Measurements from ENCODE around the gene RTN4RL1. TPM values are rescaled to one million over a fixed set of nuclear protein-coding genes. Genes with fewer than 3 reads are reported as not detected.

Gene RTN4RL1
- total and polyA plus RNA-seq, 4 donors = 0.65 to 7.3 (median 2.4) TPM

- WGBS, 2 donors = 84 to 97% methylated on average over 14 of the region's 14 CpGs
- H3K27me3 ChIP-seq (ENCODE audit: control insufficient read depth in 3 of 3, insufficient read depth in 3 of 3, low read length in 2 of 3) = peaks cover 0 to 46% (median 22%) of the 10 kb centered on the region in 3 donors
Observed at GRCh38 chr17:1913702-1914101, 111.4 kb downstream of the RTN4RL1 start.

DNA sequence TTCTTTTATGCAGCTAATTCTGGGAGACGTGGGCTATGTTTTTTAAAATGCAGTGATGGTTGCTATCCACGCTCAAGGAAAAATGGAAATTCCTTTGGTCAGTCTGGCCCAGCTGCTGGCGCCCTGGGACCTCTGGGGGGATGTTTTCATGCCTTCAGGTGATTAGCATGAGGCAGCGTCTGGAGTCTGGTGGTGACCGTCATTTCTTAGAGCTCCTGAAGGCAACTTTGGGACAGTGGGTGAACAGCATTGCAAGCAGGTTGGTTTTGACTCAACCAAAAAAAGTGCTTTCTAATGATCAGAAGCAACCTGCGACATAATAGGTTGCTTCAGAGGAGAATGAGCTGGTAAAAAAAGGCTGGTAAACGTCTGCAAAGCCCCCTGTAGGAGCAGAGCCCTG is 113.0 kb downstream of the RTN4RL1 start:
- Histone ChIP-seq H3K27ac (ENCODE audit: low read depth in 1 of 2, low read length in 1 of 2) (no peak overlapping the region), H3K4me3 (no peak overlapping the region), H3K27me3 (ENCODE audit: control insufficient read depth in 3 of 3, insufficient read depth in 3 of 3, low read length in 2 of 3) (peaks cover 0 to 53% (median 24%) of the 10 kb centered on the region in 3 donors), H3K9me3 (ENCODE audit: control insufficient read depth in 4 of 4, insufficient read depth in 3 of 4, low read length in 3 of 4) (no peaks in the 10 kb centered on the region), H3K9ac (ENCODE audit: insufficient read depth in 1 of 2, low read length in 2 of 2) (no peak overlapping the region), H3K4me1 (ENCODE audit: control insufficient read depth in 5 of 5, insufficient read depth in 5 of 5, low read length in 5 of 5) (peaks cover 0 to 12% (median 0%) of the 10 kb centered on the region in 5 donors), H3K36me3 (ENCODE audit: control insufficient read depth in 4 of 4, insufficient read depth in 4 of 4, low read length in 4 of 4) (no peaks in the 10 kb centered on the region)
- TF ChIP-seq, protein P1, sequence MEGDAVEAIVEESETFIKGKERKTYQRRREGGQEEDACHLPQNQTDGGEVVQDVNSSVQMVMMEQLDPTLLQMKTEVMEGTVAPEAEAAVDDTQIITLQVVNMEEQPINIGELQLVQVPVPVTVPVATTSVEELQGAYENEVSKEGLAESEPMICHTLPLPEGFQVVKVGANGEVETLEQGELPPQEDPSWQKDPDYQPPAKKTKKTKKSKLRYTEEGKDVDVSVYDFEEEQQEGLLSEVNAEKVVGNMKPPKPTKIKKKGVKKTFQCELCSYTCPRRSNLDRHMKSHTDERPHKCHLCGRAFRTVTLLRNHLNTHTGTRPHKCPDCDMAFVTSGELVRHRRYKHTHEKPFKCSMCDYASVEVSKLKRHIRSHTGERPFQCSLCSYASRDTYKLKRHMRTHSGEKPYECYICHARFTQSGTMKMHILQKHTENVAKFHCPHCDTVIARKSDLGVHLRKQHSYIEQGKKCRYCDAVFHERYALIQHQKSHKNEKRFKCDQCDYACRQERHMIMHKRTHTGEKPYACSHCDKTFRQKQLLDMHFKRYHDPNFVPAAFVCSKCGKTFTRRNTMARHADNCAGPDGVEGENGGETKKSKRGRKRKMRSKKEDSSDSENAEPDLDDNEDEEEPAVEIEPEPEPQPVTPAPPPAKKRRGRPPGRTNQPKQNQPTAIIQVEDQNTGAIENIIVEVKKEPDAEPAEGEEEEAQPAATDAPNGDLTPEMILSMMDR (IDR thresholded peaks at IDR 0.05; ENCODE audit: control extremely low read depth, extremely low read depth) = no peak
- WGBS, 2 donors = 59 to 78% methylated on average over 7 of the region's 7 CpGs
- ATAC-seq (ENCODE audit: insufficient read depth, low FRiP score) (no peak), DNase-seq (no peak)

More at GRCh38 chr17:1913702-1914101, 111.4 kb downstream of the RTN4RL1 start:
- ATAC-seq (ENCODE audit: insufficient read depth, low FRiP score) = no peak
- Histone ChIP-seq H3K4me1 (ENCODE audit: control insufficient read depth in 5 of 5, insufficient read depth in 5 of 5, low read length in 5 of 5) (no peaks in the 10 kb centered on the region), H3K27ac (ENCODE audit: low read depth in 1 of 2, low read length in 1 of 2) (no peak overlapping the region), H3K4me3 (no peak overlapping the region), H3K9ac (ENCODE audit: insufficient read depth in 1 of 2, low read length in 2 of 2) (no peak overlapping the region), H3K36me3 (ENCODE audit: control insufficient read depth in 4 of 4, insufficient read depth in 4 of 4, low read length in 4 of 4) (no peaks in the 10 kb centered on the region), H3K9me3 (ENCODE audit: control insufficient read depth in 4 of 4, insufficient read depth in 3 of 4, low read length in 3 of 4) (no peaks in the 10 kb centered on the region)
- DNase-seq = no peak
- TF ChIP-seq, protein P1 (IDR thresholded peaks at IDR 0.05; ENCODE audit: control extremely low read depth, extremely low read depth) = no peak

- DNase-seq (no peak), ATAC-seq (ENCODE audit: insufficient read depth, low FRiP score) (no peak)
- peaks cover 0 to 13% (median 0%) of the 10 kb centered on the region in 5 donors for H3K4me1 ChIP-seq (ENCODE audit: control insufficient read depth in 5 of 5, insufficient read depth in 5 of 5, low read length in 5 of 5)
- H3K9ac ChIP-seq (ENCODE audit: insufficient read depth in 1 of 2, low read length in 2 of 2) = no peak overlapping the region
- WGBS, 2 donors = 75 to 85% methylated on average over 3 of the region's 3 CpGs
- no peaks in the 10 kb centered on the region for H3K9me3 ChIP-seq (ENCODE audit: control insufficient read depth in 4 of 4, insufficient read depth in 3 of 4, low read length in 3 of 4)
- H3K27me3 ChIP-seq (ENCODE audit: control insufficient read depth in 3 of 3, insufficient read depth in 3 of 3, low read length in 2 of 3) = peaks cover 0 to 63% (median 43%) of the 10 kb centered on the region in 3 donors
- TF ChIP-seq, protein P1 (IDR thresholded peaks at IDR 0.05; ENCODE audit: control extremely low read depth, extremely low read depth) = no peak
- no peak overlapping the region for H3K27ac ChIP-seq (ENCODE audit: low read depth in 1 of 2, low read length in 1 of 2)
- no peak overlapping the region for H3K4me3 ChIP-seq
- no peaks in the 10 kb centered on the region for H3K36me3 ChIP-seq (ENCODE audit: control insufficient read depth in 4 of 4, insufficient read depth in 4 of 4, low read length in 4 of 4)
Observed at GRCh38 chr17:1909985-1910384, 115.1 kb downstream of the RTN4RL1 start.
